IMR-90 (cell line): ENCODE data around the gene DUSP3. TPM values are rescaled to one million over a fixed set of nuclear protein-coding genes. Genes with fewer than 3 reads are reported as not detected.

Source experiments
- ATAC-seq: fragments of 200-7000 bp; cut with Tn5 transposase; 2 replicates; pipeline ENCODE4 v1.9.1; 2020; ENCODE audit warnings: low read depth, mild to moderate bottlenecking, moderate library complexity
- BruUV-seq: library from RNA; stranded (reverse); fragments of 400-500 nt; replicated peaks from 2 replicates; lab custom pipeline; 2021; lab: Mats Ljungman, UMichigan
- CTCF ChIA-PET: fragments of 300-600 bp; formaldehyde crosslinking; extraction: SDS; loops from one replicate; lab custom pipeline; 2021; ENCODE audit warnings: antibody characterized with exemption; lab: Yijun Ruan, JAX
- POLR2A ChIA-PET: fragments of 300-600 bp; sonication (Branson Sonifier 250); formaldehyde crosslinking; loops from one replicate; lab custom pipeline; 2022; ENCODE audit warnings: antibody characterized with exemption; ENCODE audit not compliant: unreplicated experiment; lab: Charles Lee
- DNase-seq: peaks from one replicate; pipeline ENCODE4 v3.0.0; 2013
- H2AFZ ChIP-seq: replicated peaks from 2 replicates; pipeline ENCODE3; 2013; ENCODE audit warnings: low read length, mild to moderate bottlenecking; ENCODE audit not compliant: poor library complexity
- H2AK5ac ChIP-seq: 2 replicates; pipeline ENCODE4 v1.6.1; 2013; ENCODE audit warnings: low read depth, low read length, inconsistent platforms
- H2AK9ac ChIP-seq: replicated peaks from 2 replicates; pipeline ENCODE3; 2013; ENCODE audit warnings: mild to moderate bottlenecking, low read depth, low read length, moderate library complexity; ENCODE audit not compliant: poor library complexity
- H2BK120ac ChIP-seq: 2 replicates; pipeline ENCODE4 v1.6.1; 2013; ENCODE audit warnings: low read depth, low read length, inconsistent platforms
- H2BK15ac ChIP-seq: 3 replicates; pipeline ENCODE4 v1.6.1; 2013; ENCODE audit warnings: low read depth, low read length, inconsistent platforms
- H2BK20ac ChIP-seq: 2 replicates; pipeline ENCODE4 v1.6.1; 2013; ENCODE audit warnings: low read depth, mild to moderate bottlenecking, inconsistent platforms, low read length, moderate library complexity
- H2BK5ac ChIP-seq: 2 replicates; pipeline ENCODE4 v1.6.1; 2013; ENCODE audit warnings: mild to moderate bottlenecking, low read depth, low read length, inconsistent platforms; ENCODE audit not compliant: poor library complexity, severe bottlenecking
- H3K14ac ChIP-seq: replicated peaks from 2 replicates; pipeline ENCODE4 v1.6.1; 2013; ENCODE audit warnings: low read depth, low read length, inconsistent platforms
- H3K18ac ChIP-seq: 2 replicates; pipeline ENCODE4 v1.6.1; 2013; ENCODE audit warnings: low read depth, low read length, control low read depth
- H3K23ac ChIP-seq: 2 replicates; pipeline ENCODE4 v1.6.1; 2013; ENCODE audit warnings: low read depth, low read length, inconsistent platforms
- H3K27ac ChIP-seq: 2 replicates; pipeline ENCODE4 v1.5.1; 2013; ENCODE audit warnings: mild to moderate bottlenecking, control low read depth, low read length; ENCODE audit not compliant: insufficient read depth
- H3K27me3 ChIP-seq: 2 replicates; pipeline ENCODE4 v1.6.1; 2013; ENCODE audit warnings: low read length; ENCODE audit not compliant: control insufficient read depth, insufficient read depth
- H3K36me3 ChIP-seq: 2 replicates; pipeline ENCODE4 v1.6.1; 2013; ENCODE audit warnings: low read length, mixed read lengths; ENCODE audit not compliant: control insufficient read depth, insufficient read depth
- H3K4ac ChIP-seq: 2 replicates; pipeline ENCODE4 v1.6.1; 2013; ENCODE audit warnings: low read depth, low read length, inconsistent platforms
- H3K4me1 ChIP-seq: 2 replicates; pipeline ENCODE4 v1.6.1; 2013; ENCODE audit warnings: low read length, mixed read lengths; ENCODE audit not compliant: control insufficient read depth, insufficient read depth
- H3K4me2 ChIP-seq: 2 replicates; pipeline ENCODE4 v1.6.1; 2013; ENCODE audit warnings: low read depth, mild to moderate bottlenecking, control low read depth, low read length, moderate library complexity
- H3K4me3 ChIP-seq: 2 replicates; pipeline ENCODE4 v1.5.1; 2013; ENCODE audit warnings: low read depth, mild to moderate bottlenecking, control low read depth, low read length, moderate library complexity; ENCODE audit not compliant: insufficient read depth
- H3K56ac ChIP-seq: 2 replicates; pipeline ENCODE4 v1.6.1; 2013; ENCODE audit warnings: low read length, inconsistent platforms; ENCODE audit not compliant: insufficient read depth; ENCODE audit errors: extremely low read depth
- H3K79me1 ChIP-seq, 2 experiments: 2 replicates each; pipeline ENCODE4 v1.6.1; 2013; ENCODE audit warnings: low read length in 2 of 2, inconsistent platforms in 1 of 2, low read depth in 1 of 2
- H3K9ac ChIP-seq: 2 replicates; pipeline ENCODE4 v1.6.1; 2013; ENCODE audit warnings: low read depth, low read length, control low read depth
- H3K9me1 ChIP-seq: 2 replicates; pipeline ENCODE4 v1.6.1; 2013; ENCODE audit warnings: low read length, inconsistent platforms; ENCODE audit not compliant: insufficient read depth
- H3K9me3 ChIP-seq: 2 replicates; pipeline ENCODE4 v1.6.1; 2013; ENCODE audit warnings: low read length; ENCODE audit not compliant: control insufficient read depth, insufficient read depth
- H4K20me1 ChIP-seq: 2 replicates; pipeline ENCODE4 v1.6.1; 2013; ENCODE audit warnings: low read length, inconsistent platforms; ENCODE audit not compliant: insufficient read depth
- H4K5ac ChIP-seq: 2 replicates; pipeline ENCODE4 v1.6.1; 2013; ENCODE audit warnings: mild to moderate bottlenecking, low read depth, low read length, control low read depth
- H4K8ac ChIP-seq, 2 experiments: 2 replicates each; pipeline ENCODE4 v1.6.1; 2013; ENCODE audit warnings: low read depth in 2 of 2, low read length in 2 of 2, control low read depth in 1 of 2, inconsistent platforms in 1 of 2
- H4K91ac ChIP-seq: 2 replicates; pipeline ENCODE4 v1.6.1; 2013; ENCODE audit warnings: low read depth, low read length, inconsistent platforms; ENCODE audit not compliant: insufficient read depth
- BHLHE40 ChIP-seq: fragments of 150-350 bp; IDR thresholded peaks from 2 replicates; pipeline ENCODE4 v1.6.1; 2016; ENCODE audit warnings: mild to moderate bottlenecking, low read depth, low read length
- CEBPB ChIP-seq: IDR thresholded peaks from 2 replicates; pipeline ENCODE4 v1.6.1; 2012; ENCODE audit warnings: low read depth, low read length, improper control_type of control experiment
- CHD1 ChIP-seq: IDR thresholded peaks from 2 replicates; pipeline ENCODE4 v1.6.1; 2012; ENCODE audit warnings: low read depth, low read length, improper control_type of control experiment
- FOS ChIP-seq: fragments of 150-350 bp; IDR thresholded peaks from 2 replicates; pipeline ENCODE4 v1.6.1; 2016; ENCODE audit warnings: low read depth, low read length
- MAFK ChIP-seq: IDR thresholded peaks from 2 replicates; pipeline ENCODE4 v1.6.1; 2012; ENCODE audit warnings: low read depth, low read length, improper control_type of control experiment
- MAZ ChIP-seq: IDR thresholded peaks from 2 replicates; pipeline ENCODE4 v1.6.1; 2012; ENCODE audit warnings: low read depth, mild to moderate bottlenecking, low read length, improper control_type of control experiment, moderate library complexity, borderline replicate concordance
- MXI1 ChIP-seq: IDR thresholded peaks from 2 replicates; pipeline ENCODE4 v1.6.1; 2012; ENCODE audit warnings: low read depth, mild to moderate bottlenecking, low read length, moderate library complexity, borderline replicate concordance
- NFE2L2 ChIP-seq: fragments of 150-350 bp; IDR thresholded peaks from 2 replicates; pipeline ENCODE4 v1.6.1; 2016; ENCODE audit warnings: low read depth, mild to moderate bottlenecking, low read length
- POLR2A ChIP-seq: IDR thresholded peaks from 2 replicates; pipeline ENCODE4 v1.6.1; 2012; ENCODE audit warnings: mild to moderate bottlenecking, low read depth, low read length
- RAD21 ChIP-seq: IDR thresholded peaks from 2 replicates; pipeline ENCODE4 v1.6.1; 2012; ENCODE audit warnings: low read length, improper control_type of control experiment
- RCOR1 ChIP-seq: IDR thresholded peaks from 2 replicates; pipeline ENCODE4 v1.6.1; 2012; ENCODE audit warnings: mild to moderate bottlenecking, low read length, improper control_type of control experiment; ENCODE audit not compliant: insufficient replicate concordance
- RFX5 ChIP-seq: IDR thresholded peaks from 2 replicates; pipeline ENCODE4 v1.8.0; 2012; ENCODE audit warnings: low read depth, mild to moderate bottlenecking, low read length, moderate library complexity
- SMC3 ChIP-seq: fragments of 150-350 bp; IDR thresholded peaks from 2 replicates; pipeline ENCODE4 v1.6.1; 2016; ENCODE audit warnings: low read depth, mild to moderate bottlenecking, antibody characterized with exemption, low read length, moderate library complexity
- WGBS, 2 experiments: methylation state at CpG; one replicate each; pipeline versions ENCODE4 v1.1.5 to v1.1.7; 2013; ENCODE audit warnings: missing lambda C conversion rate in 2 of 2; ENCODE audit not compliant: insufficient read length in 1 of 2; ENCODE audit errors: extremely low coverage in 2 of 2; 5-methylcytosine and 5-hydroxymethylcytosine counted together
- dilution Hi-C: fragments of 300-500 bp; cut with HindIII; formaldehyde crosslinking; loops from one replicate; pipeline ENCODE4 v1.14.3; 2018; ENCODE audit warnings: low sequenced_read_pairs; ENCODE audit not compliant: unreplicated experiment
- in situ Hi-C: fragments of 300-500 bp; cut with MboI; formaldehyde crosslinking; loops from 3 replicates; pipeline ENCODE4 v1.14.3; 2019; ENCODE audit warnings: low sequenced_read_pairs, inconsistent platforms, mixed read lengths
- intact Hi-C: fragments of 100-400 bp; cut with micrococcal nuclease; formaldehyde crosslinking; loops from 2 replicates; pipeline ENCODE4 v1.10.0; 2022
- polyA plus RNA-seq, 3 experiments: library from polyadenylated mRNA; depleted of rRNA; stranded (reverse); fragments of >200 nt; gene quantifications; 2 replicates each; pipeline ENCODE4 v1.2.3, GENCODE V29; 2012; ENCODE audit warnings: low replicate concordance in 1 of 3
- total RNA-seq: library from RNA; depleted of rRNA; stranded (reverse); fragments of >200 nt; gene quantifications from 2 replicates; pipeline ENCODE4 v1.2.3, GENCODE V29; 2012
- TF ChIP-seq, protein P1 (sequence below): conservative IDR thresholded peaks from 2 replicates; pipeline ENCODE4 v1.5.1; 2012; ENCODE audit warnings: mild to moderate bottlenecking, low read depth, low read length, improper control_type of control experiment
- TF ChIP-seq, protein P2 (sequence below): fragments of 150-350 bp; IDR thresholded peaks from 2 replicates; pipeline ENCODE4 v1.6.1; 2016; ENCODE audit warnings: low read depth, mild to moderate bottlenecking, low read length, moderate library complexity, borderline replicate concordance
- TF ChIP-seq, protein P3 (sequence below): fragments of 150-350 bp; IDR thresholded peaks from 2 replicates; pipeline ENCODE4 v1.6.1; 2017; ENCODE audit warnings: mild to moderate bottlenecking, antibody characterized with exemption, low read length, low read depth

The DUSP3 gene
- total and polyA plus RNA-seq, 2 of the 4 experiments (the other 2 are of a cell fraction) = 33.3 to 40.9 TPM

DNA sequence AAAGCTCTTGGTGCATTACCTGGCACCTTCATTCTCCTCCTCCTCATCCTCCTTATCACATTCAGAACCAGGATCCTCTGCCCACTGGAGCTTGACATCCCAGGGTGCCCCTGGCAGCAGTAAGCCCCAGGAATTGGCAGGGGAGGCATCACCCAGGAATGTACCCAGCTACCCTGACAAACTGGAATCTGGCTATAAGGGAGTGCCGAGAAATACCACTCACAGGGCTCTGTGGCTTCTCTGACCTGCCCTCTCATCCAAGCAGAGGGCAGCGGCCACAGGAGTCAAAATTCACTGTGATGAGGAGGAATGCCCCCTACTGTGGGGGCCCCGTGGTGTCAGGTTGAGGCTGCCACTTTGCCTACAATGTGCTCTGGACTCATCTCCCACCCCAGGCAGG, 34.6 kb upstream of the DUSP3 start:
- H3K9me1 ChIP-seq = peaks cover 11% of the 10 kb centered on the region; the same call in 1 of the 2 replicates
- dilution Hi-C loops = no loop called here

More for the DNA sequence above, 34.6 kb upstream of the DUSP3 start:
- no peak overlapping the region for H3K56ac ChIP-seq
- no TSS peak for BruUV-seq
- ATAC-seq = no peak
- no peaks in the 10 kb centered on the region for H3K9me3 ChIP-seq
- H3K18ac ChIP-seq = no peak overlapping the region
- peaks cover 23% of the 10 kb centered on the region for H3K36me3 ChIP-seq
- no peak overlapping the region for H3K23ac ChIP-seq
- peaks cover 3 to 8% of the 10 kb centered on the region in 2 experiments; a peak in 2 of 4 replicates for H3K79me1 ChIP-seq
- TF ChIP-seq, protein P1, sequence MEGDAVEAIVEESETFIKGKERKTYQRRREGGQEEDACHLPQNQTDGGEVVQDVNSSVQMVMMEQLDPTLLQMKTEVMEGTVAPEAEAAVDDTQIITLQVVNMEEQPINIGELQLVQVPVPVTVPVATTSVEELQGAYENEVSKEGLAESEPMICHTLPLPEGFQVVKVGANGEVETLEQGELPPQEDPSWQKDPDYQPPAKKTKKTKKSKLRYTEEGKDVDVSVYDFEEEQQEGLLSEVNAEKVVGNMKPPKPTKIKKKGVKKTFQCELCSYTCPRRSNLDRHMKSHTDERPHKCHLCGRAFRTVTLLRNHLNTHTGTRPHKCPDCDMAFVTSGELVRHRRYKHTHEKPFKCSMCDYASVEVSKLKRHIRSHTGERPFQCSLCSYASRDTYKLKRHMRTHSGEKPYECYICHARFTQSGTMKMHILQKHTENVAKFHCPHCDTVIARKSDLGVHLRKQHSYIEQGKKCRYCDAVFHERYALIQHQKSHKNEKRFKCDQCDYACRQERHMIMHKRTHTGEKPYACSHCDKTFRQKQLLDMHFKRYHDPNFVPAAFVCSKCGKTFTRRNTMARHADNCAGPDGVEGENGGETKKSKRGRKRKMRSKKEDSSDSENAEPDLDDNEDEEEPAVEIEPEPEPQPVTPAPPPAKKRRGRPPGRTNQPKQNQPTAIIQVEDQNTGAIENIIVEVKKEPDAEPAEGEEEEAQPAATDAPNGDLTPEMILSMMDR = no peak
- TF ChIP-seq, protein P2, sequence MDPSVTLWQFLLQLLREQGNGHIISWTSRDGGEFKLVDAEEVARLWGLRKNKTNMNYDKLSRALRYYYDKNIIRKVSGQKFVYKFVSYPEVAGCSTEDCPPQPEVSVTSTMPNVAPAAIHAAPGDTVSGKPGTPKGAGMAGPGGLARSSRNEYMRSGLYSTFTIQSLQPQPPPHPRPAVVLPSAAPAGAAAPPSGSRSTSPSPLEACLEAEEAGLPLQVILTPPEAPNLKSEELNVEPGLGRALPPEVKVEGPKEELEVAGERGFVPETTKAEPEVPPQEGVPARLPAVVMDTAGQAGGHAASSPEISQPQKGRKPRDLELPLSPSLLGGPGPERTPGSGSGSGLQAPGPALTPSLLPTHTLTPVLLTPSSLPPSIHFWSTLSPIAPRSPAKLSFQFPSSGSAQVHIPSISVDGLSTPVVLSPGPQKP = no peak
- no peak for TF ChIP-seq RCOR1
- TF ChIP-seq RFX5 = no peak
- TF ChIP-seq FOS = no peak
- no peak for TF ChIP-seq MAZ
- TF ChIP-seq RAD21 = no peak
- no peak for TF ChIP-seq MAFK
- TF ChIP-seq NFE2L2 = no peak
- no peak for TF ChIP-seq CHD1
- no peak for TF ChIP-seq CEBPB
- TF ChIP-seq, protein P3, sequence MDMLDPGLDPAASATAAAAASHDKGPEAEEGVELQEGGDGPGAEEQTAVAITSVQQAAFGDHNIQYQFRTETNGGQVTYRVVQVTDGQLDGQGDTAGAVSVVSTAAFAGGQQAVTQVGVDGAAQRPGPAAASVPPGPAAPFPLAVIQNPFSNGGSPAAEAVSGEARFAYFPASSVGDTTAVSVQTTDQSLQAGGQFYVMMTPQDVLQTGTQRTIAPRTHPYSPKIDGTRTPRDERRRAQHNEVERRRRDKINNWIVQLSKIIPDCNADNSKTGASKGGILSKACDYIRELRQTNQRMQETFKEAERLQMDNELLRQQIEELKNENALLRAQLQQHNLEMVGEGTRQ = no peak
- TF ChIP-seq SMC3 = no peak
- TF ChIP-seq MXI1 = no peak
- no peak for TF ChIP-seq BHLHE40
- TF ChIP-seq POLR2A = no peak
- CTCF ChIA-PET = no interaction called here
- no peak overlapping the region for H3K4me3 ChIP-seq
- H2BK120ac ChIP-seq = no peak overlapping the region
- H4K8ac ChIP-seq = no peak overlapping the region
- H4K5ac ChIP-seq = no peak overlapping the region
- no peak overlapping the region for H3K4ac ChIP-seq
- no peak overlapping the region for H2BK5ac ChIP-seq
- in situ Hi-C loops = no loop called here
- peaks cover 6% of the 10 kb centered on the region for H3K4me1 ChIP-seq
- DNase-seq = no peak
- no peak overlapping the region for H2AFZ ChIP-seq
- no peak overlapping the region for H2BK20ac ChIP-seq
- POLR2A ChIA-PET = no interaction called here
- H2AK5ac ChIP-seq = no peak overlapping the region
- no peak overlapping the region for H2AK9ac ChIP-seq
- H4K20me1 ChIP-seq = no peaks in the 10 kb centered on the region
- no peak overlapping the region for H2BK15ac ChIP-seq
- intact Hi-C loops = no loop called here
- H3K27ac ChIP-seq = no peak overlapping the region
- H3K4me2 ChIP-seq = no peak overlapping the region
- H3K9ac ChIP-seq = no peak overlapping the region
- no peak overlapping the region for H3K14ac ChIP-seq
- H3K27me3 ChIP-seq = no peaks in the 10 kb centered on the region
- no peak overlapping the region for H4K91ac ChIP-seq
- no CpG with 5 or more reads among the region's 3 CpGs for WGBS, 2 experiments
